Glutamatergic neuron (in vitro differentiated cells): ENCODE data around the gene MAG. TPM values are rescaled to one million over a fixed set of nuclear protein-coding genes. Genes with fewer than 3 reads are reported as not detected.

Experiments
- DNase-seq: peaks from one replicate; pipeline ENCODE4 v3.0.0; 2022
- H3K27ac Mint-ChIP-seq: one replicate; pipeline ENCODE4 v1.8.0; 2020; ENCODE audit warnings: mild to moderate bottlenecking, mixed read lengths, inconsistent platforms; ENCODE audit not compliant: unreplicated experiment
- H3K27me3 Mint-ChIP-seq: one replicate; pipeline ENCODE4 v1.8.0; 2020; ENCODE audit warnings: mild to moderate bottlenecking, moderate library complexity, mixed read lengths, inconsistent platforms; ENCODE audit not compliant: unreplicated experiment
- H3K36me3 Mint-ChIP-seq: one replicate; pipeline ENCODE4 v1.8.0; 2020; ENCODE audit warnings: mild to moderate bottlenecking, mixed read lengths, inconsistent platforms; ENCODE audit not compliant: unreplicated experiment
- H3K4me1 Mint-ChIP-seq: one replicate; pipeline ENCODE4 v1.8.0; 2020; ENCODE audit warnings: mild to moderate bottlenecking, low read depth, mixed read lengths, inconsistent platforms; ENCODE audit not compliant: unreplicated experiment
- H3K4me3 Mint-ChIP-seq: one replicate; pipeline ENCODE4 v1.8.0; 2020; ENCODE audit warnings: mild to moderate bottlenecking, mixed read lengths, inconsistent platforms; ENCODE audit not compliant: unreplicated experiment
- H3K9me3 Mint-ChIP-seq: one replicate; pipeline ENCODE4 v1.8.0; 2020; ENCODE audit warnings: mild to moderate bottlenecking, moderate library complexity, mixed read lengths, inconsistent platforms; ENCODE audit not compliant: unreplicated experiment
- total RNA-seq: library from RNA; stranded (reverse); fragmentation: NEBNext Ultra II Directional; extraction: Animal tissue kit (Norgen Biotek cat#: 25700); gene quantifications from one replicate; pipeline ENCODE4 v1.2.1, GENCODE V29; 2021; ENCODE audit not compliant: unreplicated experiment
- TF ChIP-seq, protein P1 (sequence below): fragments of 200-600 bp; sonication (generic); IDR thresholded peaks from one replicate; pipeline ENCODE4 v1.5.0; 2021; ENCODE audit not compliant: partially characterized antibody, unreplicated experiment

The MAG gene
- total RNA-seq, 1 donor from 2014 or later = not detected

DNA sequence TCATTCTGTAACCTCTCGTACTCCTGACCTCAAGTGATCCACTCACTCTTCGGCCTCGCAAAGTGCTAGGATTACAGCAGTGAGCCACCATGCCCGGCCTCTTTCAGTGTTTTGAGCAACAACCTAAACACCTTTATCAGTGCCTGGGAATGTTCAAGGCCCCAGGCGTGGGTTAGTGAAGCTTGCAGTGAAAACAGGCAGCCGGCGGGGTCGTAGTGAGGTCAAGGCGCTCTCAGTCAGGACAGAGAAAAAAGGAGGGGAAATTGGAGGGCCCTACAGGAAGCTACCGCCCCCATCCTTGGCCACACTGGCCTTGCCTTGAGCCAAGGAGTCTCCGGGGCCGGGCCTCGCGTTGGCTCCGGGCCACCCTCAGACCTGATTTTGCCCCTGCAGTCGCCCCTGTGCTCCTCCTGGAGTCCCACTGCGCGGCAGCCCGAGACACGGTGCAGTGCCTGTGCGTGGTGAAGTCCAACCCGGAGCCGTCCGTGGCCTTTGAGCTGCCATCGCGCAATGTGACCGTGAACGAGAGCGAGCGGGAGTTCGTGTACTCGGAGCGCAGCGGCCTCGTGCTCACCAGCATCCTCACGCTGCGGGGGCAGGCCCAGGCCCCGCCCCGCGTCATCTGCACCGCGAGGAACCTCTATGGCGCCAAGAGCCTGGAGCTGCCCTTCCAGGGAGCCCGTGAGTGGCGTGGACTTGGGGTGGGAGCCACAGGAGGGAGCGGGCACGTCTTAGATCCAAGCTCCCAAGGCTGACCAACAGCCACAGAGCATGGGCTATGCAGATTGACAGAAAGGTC, 17.7 kb downstream of the MAG start:
- Mint-ChIP-seq H3K27ac (no peak overlapping the region), H3K4me3 (no peak overlapping the region), H3K27me3 (peaks cover 8% of the 10 kb centered on the region), H3K4me1 (no peaks in the 10 kb centered on the region), H3K36me3 (no peaks in the 10 kb centered on the region), H3K9me3 (peaks cover 2% of the 10 kb centered on the region)
- DNase-seq = no peak
- TF ChIP-seq, protein P1, sequence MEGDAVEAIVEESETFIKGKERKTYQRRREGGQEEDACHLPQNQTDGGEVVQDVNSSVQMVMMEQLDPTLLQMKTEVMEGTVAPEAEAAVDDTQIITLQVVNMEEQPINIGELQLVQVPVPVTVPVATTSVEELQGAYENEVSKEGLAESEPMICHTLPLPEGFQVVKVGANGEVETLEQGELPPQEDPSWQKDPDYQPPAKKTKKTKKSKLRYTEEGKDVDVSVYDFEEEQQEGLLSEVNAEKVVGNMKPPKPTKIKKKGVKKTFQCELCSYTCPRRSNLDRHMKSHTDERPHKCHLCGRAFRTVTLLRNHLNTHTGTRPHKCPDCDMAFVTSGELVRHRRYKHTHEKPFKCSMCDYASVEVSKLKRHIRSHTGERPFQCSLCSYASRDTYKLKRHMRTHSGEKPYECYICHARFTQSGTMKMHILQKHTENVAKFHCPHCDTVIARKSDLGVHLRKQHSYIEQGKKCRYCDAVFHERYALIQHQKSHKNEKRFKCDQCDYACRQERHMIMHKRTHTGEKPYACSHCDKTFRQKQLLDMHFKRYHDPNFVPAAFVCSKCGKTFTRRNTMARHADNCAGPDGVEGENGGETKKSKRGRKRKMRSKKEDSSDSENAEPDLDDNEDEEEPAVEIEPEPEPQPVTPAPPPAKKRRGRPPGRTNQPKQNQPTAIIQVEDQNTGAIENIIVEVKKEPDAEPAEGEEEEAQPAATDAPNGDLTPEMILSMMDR = no peak

DNA sequence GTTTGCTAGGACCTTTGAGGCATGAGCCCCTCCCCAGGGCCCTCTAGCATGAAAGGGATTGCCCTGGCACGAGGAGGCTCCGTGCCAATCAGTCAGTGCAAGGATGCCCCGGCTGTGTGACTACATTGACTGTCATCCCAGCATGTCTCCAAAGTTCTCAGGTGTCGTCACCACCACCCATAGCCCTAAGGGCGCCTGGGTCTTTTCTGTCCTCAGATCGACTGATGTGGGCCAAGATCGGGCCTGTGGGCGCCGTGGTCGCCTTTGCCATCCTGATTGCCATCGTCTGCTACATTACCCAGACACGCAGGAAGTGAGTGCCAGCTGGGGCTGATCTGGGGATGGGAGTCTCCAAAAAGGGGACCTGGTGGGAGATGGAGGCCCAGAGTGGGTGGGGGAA, 18.4 kb downstream of the MAG start:
- H3K36me3 Mint-ChIP-seq = no peaks in the 10 kb centered on the region
- H3K9me3 Mint-ChIP-seq = peaks cover 4% of the 10 kb centered on the region
- no peaks in the 10 kb centered on the region for H3K4me1 Mint-ChIP-seq
- H3K4me3 Mint-ChIP-seq = no peak overlapping the region
- H3K27ac Mint-ChIP-seq = no peak overlapping the region
- TF ChIP-seq, protein P1 = no peak
- no peak for DNase-seq
- peaks cover 8% of the 10 kb centered on the region for H3K27me3 Mint-ChIP-seq

DNA sequence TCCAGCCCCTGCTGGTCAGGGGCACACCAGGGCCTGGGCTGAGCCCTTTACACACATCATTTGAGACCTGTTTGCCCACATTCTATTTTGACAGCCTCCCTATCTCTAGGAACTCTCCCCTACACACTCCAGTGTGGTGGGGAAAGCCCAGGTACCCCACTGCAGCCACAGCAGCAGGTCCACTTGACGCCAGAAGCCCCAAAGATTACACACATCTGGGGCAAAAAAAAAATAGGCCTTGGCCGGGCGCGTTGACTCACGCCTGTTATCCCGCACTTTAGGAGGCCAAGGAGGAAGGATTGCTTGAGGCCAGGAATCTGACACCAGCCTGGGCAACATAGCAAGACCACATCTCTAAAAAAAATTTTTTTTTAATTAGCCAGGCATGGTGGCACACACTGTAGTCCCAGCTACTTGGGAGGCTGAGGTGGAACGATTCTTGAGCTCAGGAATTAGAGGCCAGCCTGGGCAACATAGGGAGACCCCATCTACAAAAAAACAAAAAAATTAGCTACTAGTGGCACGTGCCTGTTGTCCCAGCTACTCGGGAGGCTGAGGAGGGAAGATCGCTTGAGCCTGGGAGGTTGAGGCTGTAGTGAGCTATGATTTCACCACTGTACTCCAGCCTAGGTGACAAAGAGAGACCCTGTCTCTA, 19.0 kb downstream of the MAG start:
- Mint-ChIP-seq H3K36me3 (no peaks in the 10 kb centered on the region), H3K9me3 (peaks cover 4% of the 10 kb centered on the region), H3K4me3 (no peak overlapping the region), H3K27ac (no peak overlapping the region), H3K4me1 (no peaks in the 10 kb centered on the region), H3K27me3 (peaks cover 8% of the 10 kb centered on the region)
- TF ChIP-seq, protein P1 = no peak
- DNase-seq = no peak

DNA sequence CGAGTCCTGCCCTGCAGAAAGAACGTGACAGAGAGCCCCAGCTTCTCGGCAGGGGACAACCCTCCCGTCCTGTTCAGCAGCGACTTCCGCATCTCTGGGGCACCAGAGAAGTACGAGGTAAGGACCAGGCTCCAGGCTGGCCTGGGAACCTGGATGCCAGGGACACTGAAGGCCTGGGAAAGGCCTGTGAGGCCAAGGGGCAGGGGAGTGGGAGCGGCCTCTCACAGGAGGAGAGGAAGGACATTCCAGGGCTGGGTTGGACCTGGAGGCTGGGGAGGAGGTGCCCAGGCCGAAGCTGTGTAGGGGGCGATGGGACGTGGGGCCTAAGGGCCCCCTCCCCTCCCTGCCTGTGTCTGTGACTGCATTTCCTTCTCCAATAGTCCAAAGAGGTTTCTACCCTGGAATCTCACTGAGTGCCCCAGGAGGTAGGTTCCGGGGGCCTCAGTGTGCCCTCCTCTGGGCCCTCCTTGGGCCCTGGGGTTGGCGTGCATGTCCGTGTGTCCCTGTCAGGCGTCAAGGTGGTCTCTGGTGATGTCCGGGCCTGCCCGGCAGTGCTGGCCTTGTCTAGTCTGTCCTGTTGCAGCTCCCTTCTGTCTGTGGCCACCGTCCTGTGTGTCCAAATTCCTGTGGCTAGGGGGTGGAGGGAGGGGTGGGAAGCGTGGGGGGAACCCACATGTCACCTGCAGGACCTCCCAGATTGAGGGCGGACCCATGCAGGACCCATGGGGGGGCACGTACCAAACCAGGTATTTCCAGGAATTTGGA, 20.1 kb downstream of the MAG start:
- Mint-ChIP-seq H3K9me3 (peaks cover 2% of the 10 kb centered on the region), H3K27ac (no peak overlapping the region), H3K27me3 (peaks cover 8% of the 10 kb centered on the region)

More for the DNA sequence above, 20.1 kb downstream of the MAG start:
- TF ChIP-seq, protein P1 = no peak
- DNase-seq = no peak
- Mint-ChIP-seq H3K4me1 (no peaks in the 10 kb centered on the region), H3K36me3 (no peaks in the 10 kb centered on the region), H3K4me3 (no peak overlapping the region)
